GM19328 (cell line): ENCODE measurements around the gene ATP8B4.

Source experiments
- ATAC-seq: cut with Tn5 transposase; IDR thresholded peaks from one replicate; pipeline ENCODE4 v1.9.1; 2021; ENCODE audit warnings: mild to moderate bottlenecking, moderate library complexity; ENCODE audit not compliant: unreplicated experiment

Gene ATP8B4

GRCh38 chr15:49865925-49866757 lies 252.9 kb downstream of the ATP8B4 start:
- no peak for ATAC-seq

GRCh38 chr15:49864251-49864650 lies 254.8 kb downstream of the ATP8B4 start:
- ATAC-seq: no peak

- no peak for ATAC-seq
These were observed 255.4 kb downstream of the ATP8B4 start for GRCh38 chr15:49863431-49864224.

- ATAC-seq: no peak
These were observed 258.9 kb downstream of the ATP8B4 start for GRCh38 chr15:49860101-49860500.

- no peak for ATAC-seq
These were observed 261.2 kb downstream of the ATP8B4 start for GRCh38 chr15:49857496-49858475.

GRCh38 chr15:49855917-49856637 lies 263.0 kb downstream of the ATP8B4 start:
- no peak for ATAC-seq

- ATAC-seq: no peak
These were observed 266.3 kb downstream of the ATP8B4 start for GRCh38 chr15:49852756-49853155.

- ATAC-seq: no peak
These were observed 270.2 kb downstream of the ATP8B4 start for GRCh38 chr15:49848807-49849206.

GRCh38 chr15:49848282-49848724 lies 270.7 kb downstream of the ATP8B4 start:
- ATAC-seq: no peak

- no peak for ATAC-seq
These were observed 271.4 kb downstream of the ATP8B4 start for GRCh38 chr15:49847423-49848281.

GRCh38 chr15:49844390-49844789 lies 274.6 kb downstream of the ATP8B4 start:
- no peak for ATAC-seq

GRCh38 chr15:49843725-49844124 lies 275.3 kb downstream of the ATP8B4 start:
- no peak for ATAC-seq

GRCh38 chr15:49842031-49842730 lies 276.9 kb downstream of the ATP8B4 start:
- no peak for ATAC-seq

- no peak for ATAC-seq
These were observed 286.5 kb downstream of the ATP8B4 start for GRCh38 chr15:49832511-49832910.

GRCh38 chr15:49831206-49831965 lies 287.6 kb downstream of the ATP8B4 start:
- ATAC-seq: no peak

GRCh38 chr15:49830391-49830790 lies 288.6 kb downstream of the ATP8B4 start:
- ATAC-seq: no peak

- no peak for ATAC-seq
These were observed 291.7 kb downstream of the ATP8B4 start for GRCh38 chr15:49827311-49827710.
